AML-193 (cell line): ENCODE data around the gene NKRF.

ENCODE experiments used
- DNase-seq, 2 experiments: peaks; one replicate each; lab custom pipeline; 2025; lab: John Stamatoyannopoulos, UW

NKRF gene

DNA sequence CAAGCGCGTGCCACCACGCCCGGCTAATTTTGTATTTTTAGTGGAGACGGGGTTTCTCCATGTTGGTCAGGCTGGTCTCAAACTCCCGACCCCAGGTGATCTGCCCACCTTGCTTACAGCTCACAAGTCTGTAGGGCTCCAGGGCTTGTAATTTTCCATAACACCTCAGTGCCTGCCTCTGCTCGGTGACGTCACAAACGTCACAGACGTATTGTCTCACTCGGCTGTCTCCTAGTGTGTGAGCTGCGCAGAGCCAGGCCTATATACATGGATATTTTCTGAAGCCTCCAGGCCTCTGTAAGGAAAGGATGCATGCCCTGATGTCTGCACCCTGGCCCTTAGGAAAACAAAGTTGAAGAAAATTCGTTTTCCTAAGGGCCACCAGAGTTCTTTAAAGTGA lies 8.6 kb upstream of the NKRF start:
- DNase-seq, result no peak

- no peak for DNase-seq
Measured at GRCh38 chrX:119607018-119607389, 780 bp upstream of the NKRF start.

GRCh38 chrX:119605464-119606279 lies 552 bp downstream of the NKRF start:
- no peak for DNase-seq

DNA sequence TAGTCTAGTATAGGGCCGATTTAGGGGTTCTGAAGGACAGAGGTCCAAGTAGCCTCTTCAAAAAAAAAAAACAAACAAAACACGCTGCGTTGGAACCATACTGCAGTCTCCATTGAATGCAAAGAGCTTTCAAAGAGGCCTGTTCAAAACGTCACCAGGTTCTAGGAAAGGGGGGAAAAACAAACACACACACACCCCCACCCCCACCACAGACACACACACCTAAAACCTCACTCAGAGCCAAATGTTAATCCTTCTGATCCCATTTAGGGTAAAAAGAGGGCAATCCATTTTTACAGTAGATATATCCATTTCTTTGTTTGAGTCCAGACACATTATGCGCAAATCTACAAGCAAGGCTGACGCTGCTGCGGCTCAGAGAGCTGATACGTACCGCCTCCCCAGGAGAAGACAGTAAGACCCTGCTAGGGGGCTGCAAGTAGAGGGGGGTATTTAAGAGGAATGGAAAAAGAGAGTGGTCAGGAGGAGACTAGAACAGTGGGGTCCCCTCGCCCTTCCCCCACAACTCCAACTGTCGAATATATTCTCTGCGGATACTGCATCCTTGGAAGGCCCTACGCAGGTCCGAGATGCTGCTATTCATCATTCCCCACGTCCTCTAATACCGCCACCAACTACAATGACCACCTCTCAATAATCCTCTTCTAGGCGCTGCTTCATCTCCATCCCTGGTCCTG lies 1.3 kb downstream of the NKRF start:
- DNase-seq, result no peak

- no peak for DNase-seq
Measured at GRCh38 chrX:119602701-119603255, 3.4 kb downstream of the NKRF start.

GRCh38 chrX:119589810-119590209 lies 16.4 kb downstream of the NKRF start:
- no peak for DNase-seq

- DNase-seq, result no peak
Measured at GRCh38 chrX:119583431-119584059, 22.7 kb downstream of the NKRF start.

DNA sequence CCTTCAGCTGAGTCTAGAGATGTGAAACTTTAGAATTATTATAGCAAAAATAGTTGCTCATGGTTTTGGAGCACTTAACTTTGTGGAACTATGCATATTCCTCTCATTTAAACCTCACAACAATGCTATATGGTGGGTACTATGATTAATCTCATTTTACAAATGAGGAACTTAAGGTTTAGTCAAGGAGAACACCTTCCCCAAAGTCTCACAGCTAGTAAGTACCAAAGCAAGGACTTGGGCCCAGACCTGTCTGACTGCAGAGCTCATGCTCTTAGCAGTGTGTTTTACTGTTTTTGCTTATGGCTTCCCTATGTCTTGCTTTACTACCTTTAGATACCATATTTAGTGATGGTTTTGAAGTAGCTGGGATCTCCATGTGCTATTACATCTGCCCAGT lies 26.8 kb downstream of the NKRF start:
- no peak for DNase-seq

GRCh38 chrX:119574394-119575266 lies 31.6 kb downstream of the NKRF start, which contains the start of gene UBE2A:
Gene UBE2A, plus strand, starts transcription at chrX:119574563. Its CDS starts 149 bp downstream, at chrX:119574712.
- DNase-seq, result peak; percentile 50 to 77

GRCh38 chrX:119573840-119574393 lies 32.3 kb downstream of the NKRF start:
- peak in 1 of 2 experiments; percentile 8 for DNase-seq

DNA sequence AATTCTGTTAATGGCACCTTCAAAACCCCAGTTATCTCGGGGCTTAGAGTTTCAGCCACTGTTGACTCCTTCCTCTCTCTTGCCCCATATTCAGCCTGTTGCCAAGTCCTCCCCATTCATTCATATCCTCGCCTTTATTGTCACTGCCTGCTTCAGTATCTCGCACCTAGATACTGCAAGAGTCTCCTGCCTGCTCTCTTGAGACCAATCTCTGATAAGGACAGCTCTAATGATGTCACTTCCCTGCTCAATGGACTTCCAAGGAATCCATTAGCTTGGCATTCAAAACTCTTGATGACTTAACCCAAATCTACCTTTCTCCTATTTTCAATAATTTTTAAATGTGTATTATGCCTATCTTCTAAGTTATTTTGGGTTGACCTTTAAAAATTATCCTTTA lies 33.0 kb downstream of the NKRF start:
- no peak for DNase-seq

DNA sequence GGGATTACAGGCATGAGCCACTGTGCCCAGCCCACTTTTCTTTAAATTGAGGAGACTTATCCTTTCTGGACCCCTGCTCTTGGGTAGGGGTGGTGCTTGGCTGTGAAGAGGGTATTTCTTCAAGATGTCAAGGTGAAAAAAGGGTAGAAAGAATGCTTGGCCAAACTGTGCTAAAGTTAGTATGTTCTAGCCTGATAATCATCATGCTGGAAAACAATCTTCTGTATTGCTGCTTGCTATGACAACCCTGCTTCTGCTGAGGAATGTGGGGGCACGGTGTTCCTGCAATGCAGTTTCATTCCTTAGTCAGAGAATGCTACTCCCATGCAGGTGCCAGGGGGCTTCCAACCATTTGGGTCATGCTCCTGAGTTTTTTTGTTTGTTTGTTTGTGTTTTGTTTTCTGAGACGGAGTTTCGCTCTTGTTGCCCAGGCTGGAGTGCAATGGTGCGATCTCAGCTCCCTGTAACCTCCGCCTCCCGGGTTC lies 35.8 kb downstream of the NKRF start:
- DNase-seq, result no peak

DNA sequence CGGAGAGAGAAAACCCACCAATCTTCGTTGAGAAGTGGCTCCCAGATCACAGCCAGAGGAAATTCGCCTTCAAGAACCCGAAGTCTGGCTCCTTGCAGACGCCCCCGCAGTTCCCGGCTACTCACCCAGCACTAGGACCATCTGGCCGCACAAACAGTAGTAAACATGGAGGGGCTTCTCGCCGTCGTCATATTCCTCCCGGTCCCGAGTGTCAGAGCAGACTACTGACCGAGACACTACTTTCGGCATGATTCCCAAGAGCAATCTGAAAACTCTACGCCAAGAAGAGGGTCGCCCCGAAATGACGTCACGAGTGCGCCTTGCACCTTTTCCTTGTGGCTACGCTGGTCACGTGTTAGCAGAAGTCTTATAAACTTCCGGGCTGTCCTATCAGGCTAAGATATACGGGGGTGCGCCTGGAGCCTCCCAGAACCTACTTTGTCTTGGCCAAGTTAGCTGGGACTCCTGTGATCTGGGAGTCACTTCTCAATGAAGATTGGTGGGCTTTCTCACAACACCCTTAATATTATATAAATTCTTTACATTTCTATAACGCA lies 41.0 kb downstream of the NKRF start, which contains the start of gene STEEP1:
TSS of gene STEEP1 (minus strand) at position 303 of the 557 bp plus-strand sequence. CDS start at position 249, 54 bp downstream.
- DNase-seq, result peak; percentile 78 to 86

DNA sequence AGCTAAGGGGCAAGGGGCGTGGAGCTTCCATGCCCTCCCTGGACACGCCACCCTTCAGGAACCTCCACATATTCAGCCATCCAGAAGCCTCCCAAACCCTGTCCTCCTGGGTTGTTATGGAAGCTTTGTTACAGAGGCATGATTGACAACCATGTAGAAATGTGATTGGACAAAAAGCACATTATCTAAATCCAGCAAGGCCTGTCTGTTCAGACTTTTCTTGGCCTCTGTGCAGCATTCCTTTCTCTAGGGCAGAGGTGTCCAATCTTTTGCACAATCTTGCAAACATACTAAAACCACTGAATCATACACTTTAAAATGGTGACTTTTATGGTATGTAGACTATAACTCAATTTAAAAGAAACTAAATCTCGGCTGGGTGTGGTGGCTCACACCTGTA lies 53.7 kb downstream of the NKRF start:
- no peak for DNase-seq

DNA sequence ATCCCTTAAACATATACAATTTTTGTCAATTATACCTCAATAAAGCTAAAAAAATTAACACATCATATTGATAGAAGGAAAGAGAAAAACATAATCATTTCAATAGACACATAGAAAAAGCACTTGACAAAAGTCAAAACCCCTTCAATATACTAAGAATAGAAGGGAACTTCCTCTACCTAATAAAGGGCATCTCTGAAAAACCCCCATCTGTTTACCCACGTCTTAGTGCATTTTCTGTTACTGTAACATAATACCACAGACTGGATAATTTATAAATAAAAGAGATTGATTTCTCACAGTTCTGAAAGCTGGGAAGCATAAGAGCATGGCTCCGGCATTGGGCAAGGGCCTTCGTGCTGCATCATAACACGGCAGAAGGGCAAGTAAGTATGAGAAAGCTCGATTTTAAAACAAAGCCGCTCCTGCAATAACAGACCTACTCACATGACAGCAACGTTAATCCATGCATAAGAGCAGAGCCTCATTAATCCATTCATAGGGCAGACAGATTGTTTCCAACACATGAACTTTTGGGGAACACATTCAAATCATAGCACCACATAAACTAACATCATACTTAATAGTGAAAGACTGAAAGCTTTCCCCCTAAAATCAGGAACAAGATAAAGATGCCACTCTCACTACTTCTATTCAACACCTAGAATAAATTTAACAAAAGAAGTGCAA lies 56.8 kb downstream of the NKRF start:
- no peak for DNase-seq

DNA sequence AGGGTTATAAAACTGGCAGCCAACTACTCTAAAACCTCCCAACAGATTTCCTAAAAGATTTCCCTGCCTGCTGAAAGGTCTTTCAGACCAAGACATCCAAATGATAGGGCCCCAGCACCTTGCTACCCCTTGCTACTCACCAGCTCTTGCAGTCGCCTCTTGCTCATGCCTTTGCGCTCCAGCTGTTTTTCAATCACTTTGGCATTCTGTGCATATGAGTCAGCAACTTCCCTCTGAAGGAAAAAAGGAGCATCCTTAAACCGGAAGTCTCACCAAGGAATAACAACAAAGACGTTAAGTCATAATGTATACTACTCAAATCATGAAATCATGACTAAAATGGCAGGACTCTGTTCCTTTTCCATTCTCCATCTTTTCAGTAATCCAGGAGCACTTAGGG lies 65.0 kb downstream of the NKRF start:
- DNase-seq, result no peak

GRCh38 chrX:119539872-119540271 lies 66.4 kb downstream of the NKRF start:
- DNase-seq, result no peak
